CD4-positive, alpha-beta T cell treated with Interferon alpha-2 for 1 hour (primary cell): ENCODE results near the gene NEDD4.
"Not testable (repeated sequence)": the region's sequence is repeated elsewhere in the genome, so short reads cannot be mapped to it uniquely, and the experiment has no call there.

Source experiments
- DNase-seq, 2 donors: peaks; one replicate each; pipeline ENCODE4 v3.0.0-alpha.2; 2020 to 2022

NEDD4 gene

DNA sequence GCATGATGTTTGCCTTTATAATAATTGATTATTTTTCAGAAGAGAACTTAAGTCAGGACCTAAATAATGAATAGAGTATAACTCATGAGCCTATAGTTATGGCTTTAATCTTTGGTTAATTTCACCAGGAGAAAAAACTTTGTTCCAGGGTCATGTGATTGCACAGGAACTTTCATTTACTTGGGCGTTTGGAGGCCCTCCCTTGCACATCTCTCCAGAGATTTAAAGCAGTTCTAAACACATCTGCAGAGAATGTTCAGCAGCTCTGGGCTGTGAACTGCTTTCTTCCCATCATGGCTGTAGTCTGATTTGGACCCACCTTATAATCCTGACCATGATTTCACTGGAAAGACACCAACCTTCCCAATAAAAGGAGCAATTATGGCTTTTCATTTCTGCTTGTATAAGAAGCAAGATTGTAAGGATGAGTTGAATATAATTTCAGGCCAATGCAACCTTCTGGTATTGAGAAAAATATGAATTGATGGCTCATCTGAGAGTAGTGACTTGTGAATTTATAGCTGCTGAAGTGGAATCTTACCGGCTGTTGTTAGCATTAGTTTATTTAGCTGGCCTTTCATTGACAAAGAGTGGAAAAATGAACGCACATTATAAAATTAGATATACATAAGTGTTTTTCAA lies 169.6 kb downstream of the NEDD4 start:
- DNase-seq, result no peak

DNA sequence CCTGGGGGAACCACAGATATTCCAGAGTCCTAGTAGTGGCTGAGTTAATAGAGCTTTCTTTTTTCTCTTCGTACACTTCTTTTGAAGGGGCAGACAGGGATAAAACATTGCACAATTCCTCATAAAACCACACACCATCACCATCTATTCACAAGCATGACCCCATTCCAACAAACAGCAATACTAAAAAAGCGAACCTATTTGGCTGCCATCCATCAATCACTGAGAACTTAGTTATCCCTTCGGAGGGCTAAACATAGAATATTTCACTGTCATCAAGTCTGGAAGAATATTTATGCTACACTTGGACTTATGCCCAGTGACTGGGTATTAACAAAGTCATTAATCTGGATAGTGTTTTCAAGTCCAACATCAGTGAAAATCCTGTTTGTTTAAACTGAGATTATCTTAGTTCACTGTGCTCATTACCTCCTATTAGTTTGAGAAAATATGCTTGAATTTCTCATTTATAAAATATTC lies 170.2 kb downstream of the NEDD4 start:
- no peak for DNase-seq

DNA sequence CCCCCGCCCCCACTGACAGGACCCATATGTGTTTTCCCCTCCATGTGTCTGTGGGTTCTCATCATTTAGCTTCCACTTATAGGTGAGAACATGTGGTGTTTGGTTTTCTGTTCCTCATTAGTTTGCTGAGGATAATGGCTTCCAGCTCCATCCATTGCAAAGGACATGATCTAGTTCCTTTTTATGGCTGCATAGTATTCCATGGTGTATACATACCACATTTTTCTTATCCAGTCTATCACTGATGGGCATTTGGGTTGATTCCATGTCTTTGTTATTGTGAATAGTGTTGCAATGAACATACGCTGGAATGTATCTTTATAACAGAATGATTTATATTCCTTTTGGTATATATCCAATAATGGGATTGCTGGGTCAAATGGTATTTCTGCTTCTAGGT lies 171.7 kb downstream of the NEDD4 start:
- not testable (repeated sequence) for DNase-seq

DNA sequence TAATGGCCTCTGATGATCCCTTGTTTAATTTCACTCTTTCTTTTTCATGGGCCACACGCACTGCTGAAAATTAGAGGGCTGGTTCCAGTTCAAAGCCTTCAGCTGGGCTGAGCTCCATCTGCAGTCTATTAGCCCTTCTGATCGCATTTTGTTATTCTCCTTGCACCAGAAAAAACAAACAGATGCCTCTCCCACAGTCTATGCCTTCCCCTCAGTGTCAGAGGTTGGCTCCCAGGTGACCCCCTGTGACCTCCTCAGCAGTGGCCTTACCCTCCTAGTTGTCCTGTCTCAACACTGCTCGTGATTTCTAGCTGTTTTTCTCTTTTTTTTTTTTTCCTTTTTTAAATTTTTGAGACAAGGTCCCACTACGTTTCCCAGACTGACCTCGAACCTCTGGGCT lies 173.4 kb downstream of the NEDD4 start:
- DNase-seq, result no peak

DNA sequence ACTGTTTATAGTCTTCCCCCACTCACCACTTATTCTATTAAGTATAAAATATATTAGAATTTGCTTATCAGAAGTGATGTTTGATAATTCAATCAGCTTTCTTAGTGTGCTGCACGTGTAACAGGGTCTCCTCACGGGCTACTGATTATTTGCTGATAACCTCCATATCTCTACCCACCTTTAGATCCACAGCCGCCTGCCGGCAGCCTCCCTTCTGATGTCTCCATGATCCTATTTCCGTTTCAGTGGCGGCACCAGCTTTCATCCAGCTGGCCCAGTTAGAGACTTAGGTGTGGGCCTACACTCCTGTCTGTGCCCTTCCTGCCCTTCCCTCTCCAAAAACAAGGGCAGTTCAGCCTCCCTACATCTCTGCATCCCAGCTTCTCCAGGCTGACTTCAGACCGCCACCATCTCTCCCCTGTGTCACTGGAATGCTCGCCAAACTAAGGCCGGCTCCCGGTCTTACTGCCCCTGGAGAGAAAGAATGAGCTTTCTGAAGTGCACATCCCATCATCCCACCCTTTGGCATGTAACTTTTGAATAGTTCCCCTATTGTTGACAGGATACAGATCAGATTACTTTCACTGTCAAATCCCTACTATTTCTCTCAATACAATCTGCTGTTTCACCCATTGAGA lies 173.9 kb downstream of the NEDD4 start:
- DNase-seq, result no peak

DNA sequence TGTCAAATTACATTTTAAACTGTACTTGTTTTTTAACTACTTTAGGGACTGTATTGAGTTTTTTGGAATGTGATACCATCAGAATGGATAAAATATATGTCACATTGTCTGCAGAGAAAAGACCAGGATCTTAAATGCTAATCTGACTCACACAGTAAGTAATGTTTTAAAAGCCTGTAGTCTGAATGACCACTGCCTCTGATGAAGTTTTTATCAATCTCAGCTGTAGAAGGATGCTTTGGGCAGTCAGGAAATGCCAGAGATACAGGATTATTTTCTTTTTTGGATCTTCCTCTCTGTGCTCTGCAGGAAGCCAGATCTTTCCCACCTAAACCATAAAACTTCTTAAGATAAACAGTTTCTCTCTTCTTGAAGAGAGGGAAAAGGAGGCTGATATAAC lies 177.4 kb downstream of the NEDD4 start:
- no peak for DNase-seq

DNA sequence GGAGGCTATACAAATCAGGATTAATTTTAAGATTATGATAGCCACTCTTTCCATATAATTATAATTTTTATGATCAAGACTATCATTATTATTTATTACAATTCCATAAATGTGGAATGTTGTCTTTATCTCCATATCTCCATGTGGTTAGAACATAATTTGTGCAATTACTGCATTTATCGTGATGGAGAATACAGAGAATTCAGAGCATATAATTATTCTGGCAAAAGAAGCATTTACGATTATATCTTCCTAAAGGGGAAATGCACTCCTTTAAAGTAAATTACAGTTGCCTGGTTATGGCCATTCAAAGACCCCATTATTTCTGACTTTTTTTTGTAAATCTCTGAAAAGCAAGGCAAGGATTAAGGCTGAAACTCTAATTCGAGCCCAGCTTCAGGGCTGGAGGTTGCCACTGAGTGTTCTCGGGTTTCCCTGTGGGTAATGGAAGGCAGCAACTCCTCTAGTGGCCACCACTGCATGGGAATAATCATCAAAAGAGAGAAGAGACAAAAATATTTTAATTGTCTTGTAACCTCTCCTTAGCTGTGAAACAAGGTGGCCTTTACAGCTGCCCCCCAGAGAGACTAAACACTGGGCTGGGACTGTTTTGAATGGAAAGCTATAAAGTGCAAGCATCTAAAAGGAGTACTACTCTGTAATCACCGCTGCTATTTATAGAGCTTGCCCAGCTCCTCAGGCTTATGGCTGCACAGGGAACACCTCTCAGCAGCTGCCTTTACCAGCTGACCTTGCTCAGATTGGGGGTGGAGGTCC lies 190.6 kb downstream of the NEDD4 start:
- DNase-seq, result no peak

DNA sequence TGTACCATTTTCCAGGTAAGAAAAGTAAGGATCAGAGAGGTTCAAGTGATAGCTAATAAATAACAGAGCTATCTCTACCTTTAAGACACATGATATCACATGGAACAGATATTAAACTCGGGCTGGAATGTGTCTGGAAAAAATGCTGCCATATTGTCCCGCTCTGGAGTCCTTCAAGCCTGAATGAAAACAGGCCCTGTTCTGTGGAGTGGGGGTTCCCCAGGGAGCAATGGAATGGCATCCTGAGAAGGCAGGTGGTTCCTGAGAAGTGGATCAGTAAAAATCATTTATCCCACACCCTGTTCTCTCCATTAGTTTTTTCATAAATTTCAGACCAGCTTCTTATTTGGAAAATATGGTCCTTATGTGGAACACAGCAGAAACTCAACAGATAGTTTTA lies 193.2 kb downstream of the NEDD4 start:
- no peak for DNase-seq

DNA sequence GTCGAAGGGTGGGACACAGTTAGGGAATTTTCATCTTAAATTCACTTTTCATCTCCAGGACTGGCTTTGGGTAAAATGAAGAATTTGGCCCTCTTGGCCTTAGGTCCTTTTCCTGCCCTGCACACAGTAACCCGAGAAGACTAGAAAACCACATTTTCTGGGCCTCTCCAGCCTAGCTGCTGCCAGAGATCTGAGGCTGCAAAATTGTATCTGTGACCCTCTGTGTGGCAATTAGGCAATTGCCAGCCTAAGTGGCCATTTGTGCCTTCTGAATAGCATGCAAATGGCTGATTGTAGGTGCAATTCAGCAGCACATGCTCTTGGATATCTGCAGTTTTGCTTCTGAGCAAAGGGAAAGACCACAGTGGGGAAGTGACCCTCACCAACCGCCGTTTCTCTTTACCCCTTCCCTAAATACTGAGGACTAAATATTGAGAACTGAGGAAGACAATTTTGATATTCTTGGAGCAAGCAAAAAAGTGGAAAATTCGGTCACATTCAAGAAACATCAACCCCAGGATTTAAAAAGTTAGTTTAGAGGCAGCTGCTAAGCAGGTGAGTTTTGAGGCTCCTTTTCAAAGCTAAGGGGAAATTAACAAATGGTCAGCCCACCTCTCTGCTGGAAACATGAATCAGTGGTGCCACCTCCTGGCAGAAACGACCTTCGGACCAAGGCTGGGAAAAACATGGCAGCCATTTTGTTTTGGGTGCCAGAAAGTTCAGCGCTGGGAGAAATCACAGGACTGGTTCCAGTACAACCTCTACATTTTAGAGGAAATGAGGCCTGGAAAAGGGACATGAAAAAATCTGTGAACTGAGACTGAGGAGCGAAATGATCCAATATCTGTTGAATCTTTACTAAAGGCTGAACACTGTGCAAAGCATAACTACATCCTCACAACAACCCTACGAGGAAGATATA lies 193.9 kb downstream of the NEDD4 start:
- no peak for DNase-seq

DNA sequence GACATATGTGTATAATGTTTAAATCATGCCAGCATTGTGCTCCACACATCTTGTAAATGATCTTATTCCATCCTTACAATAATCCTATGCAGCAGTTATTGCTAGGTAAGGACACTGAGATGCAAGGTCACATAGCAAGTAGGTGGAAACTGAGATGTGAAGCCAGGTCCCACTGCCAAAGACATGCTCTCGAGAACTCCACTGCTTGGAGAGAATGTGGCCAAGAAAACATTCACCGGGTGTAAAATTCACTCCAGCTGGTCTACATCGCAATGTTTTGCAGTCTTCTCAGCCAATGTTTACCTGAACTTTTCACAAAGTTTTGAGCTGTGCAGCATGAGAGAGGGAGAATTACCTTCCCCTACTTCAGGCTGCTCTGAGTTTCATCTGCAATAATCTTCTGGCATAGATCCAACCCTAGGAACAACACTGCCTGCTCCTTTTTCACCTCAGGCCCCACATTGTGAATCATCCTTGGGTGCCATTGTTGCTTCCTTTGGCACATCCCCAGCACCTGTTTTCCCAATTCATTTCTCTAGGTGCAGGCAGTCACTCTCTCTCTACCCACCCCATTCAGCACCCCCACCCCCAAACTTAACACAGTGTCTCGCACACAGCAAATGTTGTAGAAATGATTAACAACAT lies 197.0 kb downstream of the NEDD4 start:
- DNase-seq, result no peak

DNA sequence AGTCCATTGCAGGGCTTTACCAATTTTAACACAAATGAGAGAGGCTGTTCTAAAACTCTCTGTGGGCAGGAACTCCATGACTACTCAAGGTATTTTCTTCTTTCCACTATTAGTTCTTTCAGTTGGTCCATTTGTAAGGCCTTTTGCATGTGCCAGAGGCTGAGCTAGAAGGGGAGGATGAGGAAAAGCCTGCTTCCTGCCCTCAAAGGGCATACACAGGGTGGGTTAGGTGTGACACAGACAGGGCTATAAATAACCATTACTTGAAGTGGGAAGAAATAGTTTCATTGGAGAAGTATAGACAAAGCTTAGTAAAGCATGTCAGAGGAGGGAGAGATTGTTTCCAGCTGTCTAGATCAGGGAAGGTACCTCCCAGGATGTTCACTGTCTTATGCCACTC lies 198.4 kb downstream of the NEDD4 start:
- DNase-seq, result no peak

DNA sequence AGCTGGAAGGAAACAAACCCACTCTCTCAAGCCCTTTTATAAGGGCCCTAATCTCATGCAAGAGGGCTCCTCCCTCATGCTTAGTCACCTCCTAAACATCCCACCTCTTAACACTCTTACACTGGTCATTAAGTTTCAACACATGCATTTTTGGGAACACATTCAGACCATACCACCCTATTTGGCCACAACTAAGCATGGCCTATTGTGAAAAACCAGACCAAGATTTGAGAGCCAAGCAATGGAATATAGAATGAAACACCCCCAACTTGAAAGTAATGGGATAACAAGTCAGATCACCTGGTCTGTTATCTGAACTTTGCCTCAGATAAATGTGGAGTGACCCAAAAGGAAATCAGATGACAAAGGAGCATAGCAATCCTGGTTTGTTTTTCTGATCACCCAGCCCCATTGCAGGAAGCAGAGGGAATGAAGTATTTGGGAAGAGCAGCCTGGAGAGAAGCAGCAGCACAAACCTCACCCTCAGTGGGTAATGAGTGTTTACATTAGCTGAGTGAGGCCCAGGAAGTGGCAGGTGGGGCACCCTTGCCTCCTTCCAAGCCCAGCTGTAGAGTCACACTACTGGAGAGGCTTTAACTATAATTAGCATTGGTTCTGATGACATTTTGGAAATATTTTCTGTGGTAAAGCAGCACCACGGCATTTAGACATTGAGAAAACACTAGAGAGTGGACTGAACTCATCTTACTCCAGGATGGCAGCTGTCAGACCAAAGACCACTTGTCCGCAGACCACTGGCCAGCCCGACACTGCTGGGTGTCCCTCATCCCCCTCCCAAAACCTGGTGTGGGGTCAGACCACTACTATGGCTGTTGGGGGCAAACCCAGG lies 201.6 kb downstream of the NEDD4 start:
- DNase-seq, result no peak

DNA sequence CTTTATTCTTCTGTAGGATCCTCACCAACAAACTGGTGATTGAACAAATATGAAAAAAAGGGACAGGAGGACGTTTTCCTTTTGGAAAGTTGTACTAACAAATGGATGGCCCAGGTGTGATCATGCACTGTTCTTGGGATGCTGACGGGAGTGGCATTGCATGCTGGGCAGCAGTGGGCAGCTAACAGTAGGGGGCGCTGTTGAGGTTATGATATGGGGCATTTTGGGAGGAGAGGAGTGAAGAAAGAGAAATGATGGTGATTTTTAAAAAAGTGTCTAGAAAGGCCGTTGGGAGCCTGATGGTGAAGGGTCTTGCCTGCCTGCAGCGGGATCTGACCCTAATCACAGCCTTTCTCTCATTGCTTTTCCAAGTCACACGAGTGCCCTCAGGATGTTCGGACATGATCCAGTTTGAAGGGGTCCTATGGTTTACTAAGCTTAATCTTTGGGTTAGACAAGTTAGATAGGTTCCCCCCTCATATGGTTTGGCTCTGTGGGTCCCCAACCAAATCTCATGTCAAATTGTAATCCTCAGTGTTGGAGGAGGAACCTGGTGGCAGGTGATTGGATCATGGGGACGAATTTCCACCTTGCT lies 204.2 kb downstream of the NEDD4 start:
- DNase-seq, result peak in 1 of 2 donors; percentile 46

DNA sequence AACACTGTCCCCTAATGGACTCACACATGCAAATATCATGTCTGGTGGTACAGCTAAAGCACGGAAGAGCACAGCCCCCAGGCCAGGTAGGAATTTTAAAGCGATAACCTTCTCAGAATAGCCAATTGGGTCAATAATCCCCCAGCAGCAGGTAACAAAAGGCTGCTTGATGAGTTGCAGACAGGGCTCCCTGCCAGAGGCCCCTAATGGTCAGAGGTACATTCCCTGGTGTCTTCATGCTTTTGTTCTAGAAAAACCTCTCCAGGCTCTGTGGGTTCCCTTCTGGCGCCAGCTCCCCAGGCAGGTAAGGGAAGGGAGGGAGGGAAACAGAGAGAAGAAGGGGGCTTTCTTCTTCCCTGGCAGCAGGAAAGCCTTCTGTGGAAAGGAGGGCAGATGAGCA lies 207.1 kb downstream of the NEDD4 start:
- DNase-seq, result no peak

DNA sequence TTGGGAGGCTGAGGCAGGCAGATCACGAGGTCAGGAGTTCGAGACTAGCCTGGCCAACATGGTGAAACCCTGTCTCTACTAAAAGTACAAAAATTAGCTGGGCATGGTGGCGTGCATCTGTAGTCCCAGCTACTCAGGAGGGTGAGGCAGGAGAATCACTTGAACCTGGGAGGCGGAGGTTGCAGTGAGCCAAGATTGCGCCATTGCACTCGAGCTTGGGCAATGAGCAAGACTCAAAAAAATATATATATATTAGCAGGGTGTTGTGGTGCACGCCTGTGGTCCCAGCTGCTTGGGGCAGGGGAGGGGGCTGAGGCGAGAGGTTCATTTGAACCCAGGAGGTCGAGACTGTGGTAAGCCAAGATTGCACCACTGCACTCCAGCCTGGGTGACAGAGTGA lies 207.8 kb downstream of the NEDD4 start:
- not testable (repeated sequence) for DNase-seq

DNA sequence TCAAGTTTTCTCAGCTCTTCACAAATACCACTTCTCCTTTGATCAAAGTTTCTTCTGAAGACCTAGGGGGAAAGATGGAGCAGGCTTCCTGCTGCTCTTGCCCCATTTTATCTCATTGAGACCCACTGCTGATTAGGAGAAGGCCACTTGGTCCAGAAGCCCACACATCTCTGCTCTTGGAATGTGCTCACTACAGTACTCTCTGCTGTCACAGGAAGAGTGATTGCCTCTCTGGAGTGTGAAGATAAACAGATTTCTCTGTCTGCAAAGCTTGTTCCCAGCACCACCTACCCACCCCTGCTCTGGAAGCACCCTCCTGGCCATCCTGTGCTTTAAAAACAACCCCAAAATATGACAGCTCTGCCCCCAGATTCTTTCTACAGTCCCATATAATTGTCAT lies 209.1 kb downstream of the NEDD4 start:
- no peak for DNase-seq

DNA sequence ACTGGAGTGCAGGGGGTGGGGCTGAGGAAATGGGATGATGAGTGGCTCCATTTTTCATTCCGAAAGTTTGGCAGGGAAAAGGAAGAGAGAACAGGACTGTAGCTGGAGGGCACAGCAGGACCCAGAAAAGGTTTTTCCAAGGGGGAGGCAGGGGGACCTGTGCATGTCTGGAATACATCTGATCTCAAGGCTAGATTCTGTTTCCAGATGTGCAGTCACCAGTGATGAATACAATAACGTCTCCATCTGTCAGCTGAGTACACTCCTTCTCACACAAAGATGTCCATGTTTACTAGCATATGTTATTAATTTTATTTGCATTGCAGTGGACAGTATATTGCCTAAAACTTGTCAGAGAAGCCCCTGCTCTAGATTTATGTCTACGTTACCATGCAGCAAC lies 210.5 kb downstream of the NEDD4 start:
- DNase-seq, result no peak

DNA sequence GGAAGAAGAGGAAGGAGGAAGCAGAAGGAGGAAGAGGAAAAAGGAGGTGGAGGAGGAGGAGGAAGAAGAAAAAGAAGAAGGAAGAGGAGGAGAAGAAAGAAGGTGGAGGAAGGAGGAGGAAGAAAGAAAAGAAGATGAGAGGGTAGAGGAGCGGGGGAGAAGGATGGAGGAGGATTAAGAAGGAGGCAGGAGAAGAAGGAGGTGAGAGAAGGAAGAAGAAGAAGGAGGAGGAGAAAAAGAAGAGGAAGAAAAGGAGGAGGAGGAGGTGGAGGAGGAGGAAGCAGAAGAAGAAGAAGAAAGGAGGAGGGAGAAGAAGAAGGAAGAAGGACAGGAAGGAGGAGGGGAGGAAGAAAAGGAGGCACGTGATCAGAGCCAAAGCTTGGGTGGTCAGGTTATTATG lies 213.1 kb downstream of the NEDD4 start:
- no peak for DNase-seq

DNA sequence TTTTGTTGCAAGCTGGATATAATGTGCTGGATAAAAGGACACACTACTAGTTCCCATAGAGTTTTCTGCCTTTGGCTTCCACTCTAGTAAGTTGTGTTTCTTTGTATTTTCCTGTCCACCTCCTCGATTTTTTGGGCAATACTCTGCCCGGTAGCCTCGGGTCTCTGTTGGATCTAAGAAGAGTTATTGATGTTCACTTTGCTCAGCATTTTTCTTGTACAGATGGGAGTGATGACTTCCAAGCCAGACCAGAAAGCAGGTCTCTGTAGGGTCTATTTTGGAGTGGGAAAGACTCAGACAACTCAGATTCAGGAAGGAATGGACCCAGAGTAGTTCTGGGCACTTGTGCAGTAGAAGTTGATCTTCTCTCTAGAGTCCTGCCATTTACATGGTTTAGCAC lies 214.5 kb downstream of the NEDD4 start:
- DNase-seq, result no peak
